DLD1 (cell line): Measurements from ENCODE around the gene ZSCAN5C.
"Not testable (repeated sequence)": the region's sequence is repeated elsewhere in the genome, so short reads cannot be mapped to it uniquely, and the experiment has no call there.

ENCODE experiments used
- in situ Hi-C: cut with HindIII; loops from 2 replicates; pipeline ENCODE4 v1.10.0; 2017; ENCODE audit warnings: low sequenced_read_pairs

The ZSCAN5C gene

DNA sequence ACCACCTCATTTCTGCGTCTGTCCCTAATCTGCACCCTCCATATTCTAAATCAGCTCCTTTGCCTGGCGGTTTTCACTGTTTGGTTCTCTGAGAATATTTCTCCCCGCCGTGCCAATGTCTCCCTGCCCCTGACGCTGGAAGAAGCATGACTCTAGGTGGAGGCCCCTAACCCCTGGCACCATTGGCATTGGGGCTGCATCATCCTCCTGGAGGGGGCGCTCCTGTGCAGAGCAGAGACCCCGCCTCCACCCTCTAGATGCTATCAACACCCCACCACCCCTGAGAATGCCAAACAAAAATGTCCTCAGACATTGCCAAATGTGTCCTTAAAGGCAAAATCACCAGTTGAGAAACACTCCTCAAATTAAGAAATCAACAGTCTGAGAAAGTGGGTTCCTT, 11.0 kb upstream of the ZSCAN5C start:
- in situ Hi-C loops = no loop called here

DNA sequence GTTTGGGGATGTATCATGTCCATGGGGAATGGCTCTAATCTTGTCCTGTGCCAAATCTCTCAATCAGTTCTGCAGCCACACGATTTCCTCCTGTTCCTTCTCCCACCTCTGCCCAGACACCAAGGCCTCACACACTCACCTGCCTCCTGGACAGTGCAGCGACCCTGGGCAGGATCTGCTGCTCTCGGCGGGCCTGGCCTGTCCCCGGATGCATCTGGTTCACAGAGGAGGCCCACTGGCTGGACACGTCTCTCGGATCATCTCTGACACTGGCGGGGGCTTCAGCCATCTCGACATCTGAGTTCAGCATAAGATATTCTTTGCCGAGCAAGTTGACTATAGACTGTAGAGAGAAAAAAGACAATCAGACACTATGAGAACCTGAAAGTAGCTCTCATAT, 10.4 kb upstream of the ZSCAN5C start:
- in situ Hi-C loops = no loop called here

DNA sequence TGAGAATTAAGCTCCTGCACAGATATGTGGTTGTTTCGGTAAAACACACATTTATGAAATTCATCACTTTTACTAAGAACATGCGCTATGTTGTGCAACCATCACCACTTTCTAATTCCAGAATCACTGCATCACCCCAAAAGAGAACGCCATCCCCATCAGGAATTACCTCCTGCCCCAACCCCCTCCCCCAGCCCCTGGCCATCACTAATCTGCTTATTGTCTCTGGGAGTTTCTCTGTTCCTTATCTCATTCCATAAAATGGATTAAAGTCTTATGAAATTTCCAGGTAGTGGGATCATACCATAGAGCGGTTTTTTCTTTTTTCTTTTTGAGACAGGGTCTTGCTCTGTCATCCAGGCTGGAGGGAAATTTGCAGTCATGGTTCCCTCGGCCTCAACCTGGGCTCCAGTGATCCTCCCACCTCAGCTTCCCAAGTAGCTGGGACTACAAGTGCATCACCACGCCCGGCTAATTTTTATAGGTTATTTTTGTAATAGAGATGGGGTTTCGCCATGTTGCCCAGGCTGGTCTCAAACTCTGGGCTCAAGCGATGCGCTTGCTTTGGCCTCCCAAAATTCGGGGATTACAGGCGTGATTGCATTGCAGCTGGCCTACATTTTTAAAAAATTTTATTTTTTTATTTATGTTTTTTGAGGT, 8.0 kb upstream of the ZSCAN5C start:
- in situ Hi-C loops = no loop called here

DNA sequence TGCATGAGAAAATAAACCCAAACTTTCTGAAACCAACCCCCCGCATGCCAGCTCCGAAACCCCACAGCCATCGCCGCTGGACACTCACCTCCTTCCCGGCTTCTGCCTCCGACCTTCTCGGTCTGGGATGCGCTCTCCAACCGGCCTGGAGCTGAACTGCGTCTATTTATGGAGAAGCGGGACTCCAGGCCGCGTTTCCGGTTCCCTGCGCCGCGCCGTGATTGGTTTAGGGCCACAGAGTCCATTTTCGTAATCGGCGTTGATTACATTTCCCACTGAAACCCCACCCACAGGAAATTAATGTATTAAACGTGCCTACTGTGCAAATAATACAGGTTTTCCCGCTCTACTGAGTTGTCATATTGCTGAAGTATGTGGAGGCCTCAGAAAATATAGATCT, 4.4 kb upstream of the ZSCAN5C start, which contains the start of gene ZSCAN5B:
Gene ZSCAN5B, minus strand, starts transcription at position 138 of the 400 bp plus-strand sequence. CDS start 4,731 bp downstream, outside the sequence.
- in situ Hi-C loops = not testable (repeated sequence)

DNA sequence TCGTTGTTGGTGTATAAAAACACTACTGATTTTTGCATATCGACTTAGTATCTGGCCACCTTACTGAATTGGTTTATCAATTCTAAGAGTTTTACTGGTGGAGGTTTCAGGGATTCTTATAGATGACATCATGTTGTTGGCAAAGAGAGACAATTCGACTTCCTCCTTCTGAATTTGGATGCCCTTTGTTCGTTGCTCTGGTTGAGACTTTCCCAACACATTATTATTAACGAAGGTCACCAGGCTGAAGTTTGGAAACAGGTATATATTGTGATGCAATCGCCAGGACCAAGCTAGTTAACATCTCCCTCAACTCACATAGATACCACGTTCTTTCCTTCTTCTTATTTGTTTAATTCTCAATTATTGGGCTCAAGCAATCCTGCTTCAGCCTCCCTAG, 2.4 kb upstream of the ZSCAN5C start:
- in situ Hi-C loops = no loop called here

DNA sequence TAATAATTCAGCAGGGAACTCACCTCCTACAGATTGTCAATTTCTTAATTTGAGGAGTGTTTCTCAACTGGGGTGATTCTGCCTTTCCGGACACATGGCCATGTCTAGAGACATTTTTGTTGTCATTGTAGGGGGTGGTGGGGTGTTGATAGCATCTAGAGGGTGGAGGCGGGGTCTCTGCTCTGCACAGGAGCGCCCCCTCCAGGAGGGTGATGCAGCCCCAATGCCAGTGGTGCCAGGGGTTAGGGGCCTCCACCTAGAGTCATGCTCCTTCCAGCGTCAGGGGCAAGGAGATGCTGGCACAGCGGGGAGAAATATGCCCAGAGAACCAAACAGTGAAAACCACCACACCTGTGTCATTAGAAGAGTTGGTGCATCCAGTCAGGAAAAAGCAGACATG, 5.5 kb downstream of the ZSCAN5C start:
- in situ Hi-C loops = not testable (repeated sequence)

DNA sequence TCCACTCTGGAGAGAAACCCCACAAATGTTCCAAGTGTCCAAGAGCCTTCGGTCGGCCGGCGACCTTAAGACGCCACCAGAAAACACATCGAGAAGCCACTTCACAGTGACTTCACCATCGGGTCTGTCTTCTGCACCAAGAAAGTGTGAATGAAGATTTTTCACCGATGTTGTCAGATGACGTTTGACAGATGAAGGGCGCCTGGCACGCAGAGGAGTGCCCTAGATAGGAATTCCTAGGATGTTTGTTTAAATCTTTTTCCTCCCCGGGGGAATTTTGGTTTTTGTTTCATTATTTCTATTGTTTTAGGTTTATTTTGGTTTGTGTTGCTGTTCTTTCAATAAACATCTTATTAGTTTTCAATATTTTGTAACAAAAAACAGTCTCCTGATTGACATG, 7.0 kb downstream of the ZSCAN5C start:
- in situ Hi-C loops = no loop called here

DNA sequence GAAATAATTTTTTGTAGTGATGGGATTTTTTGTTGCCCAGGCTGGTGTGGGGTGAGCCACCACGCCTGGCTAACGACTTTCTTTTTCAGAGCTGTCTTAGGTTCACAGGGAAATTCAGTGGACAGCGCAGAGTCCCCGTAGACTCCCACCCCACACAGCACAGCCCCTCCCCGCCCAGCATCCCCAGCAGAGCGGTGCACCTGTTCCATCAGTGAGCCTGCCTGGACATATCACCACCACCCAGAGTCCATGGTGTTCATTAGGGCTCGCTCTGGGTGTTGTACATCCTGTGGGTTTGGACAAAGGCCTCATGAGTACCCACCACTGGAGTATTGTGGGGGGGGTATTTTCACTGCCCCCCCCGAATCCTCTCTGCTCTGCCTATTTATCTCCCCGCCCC, 8.0 kb downstream of the ZSCAN5C start:
- in situ Hi-C loops = not testable (repeated sequence)

DNA sequence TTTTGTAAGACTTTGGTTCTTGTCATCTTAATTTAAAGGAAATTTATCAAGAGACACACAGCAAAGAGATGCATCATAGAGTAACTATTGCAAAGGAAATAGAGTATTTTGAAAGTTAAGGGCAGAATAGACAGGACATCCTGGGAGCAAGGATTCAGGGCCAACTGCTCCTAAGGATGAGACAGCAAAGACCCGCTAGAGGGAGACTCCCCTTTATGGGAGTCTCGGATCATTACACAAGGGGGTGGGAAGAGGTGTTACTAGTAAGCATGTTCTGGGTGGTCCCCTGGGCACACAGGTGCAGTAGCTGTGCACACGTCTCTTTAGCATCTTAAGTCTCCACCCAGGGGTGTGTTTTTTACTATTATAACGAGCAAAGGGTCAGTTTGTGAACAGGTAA, 9.6 kb downstream of the ZSCAN5C start:
- in situ Hi-C loops = no loop called here

DNA sequence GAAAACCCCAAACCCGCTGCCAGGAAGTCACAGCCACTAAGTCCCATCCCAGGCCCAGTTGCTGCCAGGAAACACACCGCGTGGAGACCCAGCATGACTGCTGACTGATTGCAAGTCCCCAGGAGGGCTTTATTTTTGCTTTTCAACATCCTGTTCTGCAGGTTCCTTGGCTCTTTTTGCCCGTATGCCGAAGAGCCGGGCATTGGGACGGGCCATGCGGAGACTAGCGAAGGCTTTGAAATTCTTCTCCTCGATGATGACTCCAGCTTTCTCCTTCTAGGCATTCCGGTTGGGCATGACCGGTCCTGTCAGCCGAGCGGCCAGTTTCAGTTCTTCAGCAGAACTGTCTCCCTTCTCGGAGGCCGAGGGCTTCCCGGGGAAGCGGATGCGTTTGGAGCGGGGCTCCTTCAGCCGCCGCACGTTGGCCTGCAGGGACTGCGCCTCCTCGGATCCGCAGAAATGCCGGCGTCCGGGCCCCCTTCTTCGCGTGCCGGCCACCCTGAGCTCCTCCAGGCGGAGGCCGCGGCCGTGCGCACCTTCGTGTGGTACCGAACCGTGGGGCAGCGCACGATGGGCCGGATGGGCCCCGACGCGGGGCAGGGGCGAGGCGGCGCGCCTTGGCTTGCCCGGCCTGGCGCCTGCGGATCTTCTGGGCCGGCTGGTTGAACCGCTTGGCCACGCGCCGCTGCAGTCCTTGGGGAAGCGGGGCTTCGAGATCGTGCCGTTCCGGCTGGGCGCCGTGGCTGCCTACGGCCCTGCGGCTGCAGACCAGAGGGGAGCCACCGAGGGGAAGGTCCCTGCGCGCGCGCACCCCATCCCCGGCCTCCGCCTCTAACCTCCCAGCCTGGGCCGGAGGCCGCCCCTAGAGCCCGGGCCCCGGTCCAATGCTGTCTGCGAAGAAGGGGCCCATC, 15.2 kb downstream of the ZSCAN5C start:
- in situ Hi-C loops = no loop called here

DNA sequence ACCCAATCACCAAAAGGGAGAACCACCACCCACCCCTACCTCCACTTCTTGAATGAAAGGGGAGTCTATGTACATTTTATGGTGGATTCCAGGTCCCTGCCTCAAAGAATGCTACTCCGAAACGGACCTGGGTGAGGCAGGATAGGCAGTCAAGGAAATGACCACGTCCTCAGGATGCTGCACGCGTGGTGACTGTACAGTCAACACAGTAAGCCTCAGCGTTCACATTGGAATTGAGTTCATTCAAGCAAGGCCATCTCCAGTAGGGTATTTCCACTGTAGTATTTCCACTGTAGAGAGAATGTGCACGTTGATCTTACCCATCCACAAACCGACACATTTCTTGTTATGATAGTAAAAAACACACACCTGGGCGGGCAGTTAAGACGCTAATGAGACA, 16.9 kb downstream of the ZSCAN5C start:
- in situ Hi-C loops = no loop called here

DNA sequence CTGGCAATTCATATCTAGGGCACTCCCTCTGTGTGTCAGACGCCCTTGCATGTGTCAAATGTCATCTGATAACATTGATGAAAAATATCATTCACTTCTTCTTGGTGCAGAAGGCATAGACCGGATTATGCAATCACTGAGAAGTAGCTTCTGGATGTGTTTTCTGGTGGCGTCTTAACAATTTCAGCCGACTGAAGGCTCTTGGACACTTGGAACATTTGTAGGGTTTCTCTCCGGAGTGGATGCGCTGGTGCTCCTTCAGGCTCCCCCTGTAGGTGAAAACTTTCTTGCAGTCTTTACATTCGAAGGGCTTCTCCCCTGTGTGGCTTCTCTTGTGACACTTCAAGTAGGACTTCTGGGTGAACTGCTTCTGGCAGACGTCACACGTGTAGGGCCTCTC, 19.4 kb downstream of the ZSCAN5C start:
- in situ Hi-C loops = not testable (repeated sequence)

DNA sequence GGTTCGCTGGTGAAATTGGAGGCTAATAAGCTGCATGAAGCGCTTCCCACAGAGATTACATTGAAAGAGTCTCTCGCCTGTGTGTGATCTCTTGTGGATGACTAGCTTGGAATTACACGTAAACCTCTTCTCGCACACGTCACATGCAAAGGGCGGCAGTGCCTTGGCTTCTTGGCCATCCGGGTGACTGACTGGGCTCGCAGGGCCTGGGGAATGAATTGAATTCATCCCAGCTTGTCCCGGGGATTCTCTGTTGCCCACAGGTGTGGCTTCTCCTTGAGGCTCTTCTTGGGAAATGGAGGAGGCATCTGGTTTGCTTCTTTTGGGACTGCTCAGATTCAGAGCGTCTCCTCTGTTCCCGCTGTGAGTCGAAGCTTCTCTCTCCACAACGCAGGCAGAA, 19.8 kb downstream of the ZSCAN5C start:
- in situ Hi-C loops = no loop called here

DNA sequence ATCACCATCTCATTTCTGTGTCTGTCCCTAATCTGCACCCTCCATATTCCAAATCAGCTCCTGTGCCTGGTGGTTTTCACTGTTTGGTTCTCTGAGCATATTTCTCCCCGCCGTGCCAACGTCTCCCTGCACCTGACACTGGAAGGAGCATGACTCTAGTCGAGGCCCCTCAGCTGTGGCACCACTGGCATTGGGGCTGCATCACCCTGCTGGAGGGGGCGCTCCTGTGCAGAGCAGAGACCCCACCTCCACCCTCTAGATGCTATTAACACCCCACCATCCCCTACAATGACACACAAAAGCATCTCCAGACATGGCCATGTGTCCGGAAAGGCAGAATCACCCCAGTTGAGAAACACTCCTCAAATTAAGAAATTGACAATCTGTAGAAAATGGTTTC, 20.8 kb downstream of the ZSCAN5C start:
- in situ Hi-C loops = no loop called here

DNA sequence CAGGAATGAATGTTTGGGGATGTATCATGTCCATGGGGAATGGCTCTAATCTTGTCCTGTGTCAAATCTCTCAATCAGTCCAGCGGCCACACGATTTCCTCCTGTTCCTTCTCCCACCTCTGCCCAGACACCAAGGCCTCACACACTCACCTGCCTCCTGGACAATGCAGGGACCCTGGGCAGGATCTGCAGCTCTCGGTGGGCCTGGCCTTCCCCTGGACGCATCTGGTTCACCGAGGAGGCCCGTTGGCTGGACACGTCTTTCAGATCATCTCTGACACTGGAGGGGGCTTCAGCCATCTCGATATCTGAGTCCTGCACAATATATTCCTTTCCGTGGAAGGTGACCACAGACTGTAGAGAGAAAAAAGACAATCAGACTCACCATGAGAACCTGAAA, 21.4 kb downstream of the ZSCAN5C start:
- in situ Hi-C loops = no loop called here

DNA sequence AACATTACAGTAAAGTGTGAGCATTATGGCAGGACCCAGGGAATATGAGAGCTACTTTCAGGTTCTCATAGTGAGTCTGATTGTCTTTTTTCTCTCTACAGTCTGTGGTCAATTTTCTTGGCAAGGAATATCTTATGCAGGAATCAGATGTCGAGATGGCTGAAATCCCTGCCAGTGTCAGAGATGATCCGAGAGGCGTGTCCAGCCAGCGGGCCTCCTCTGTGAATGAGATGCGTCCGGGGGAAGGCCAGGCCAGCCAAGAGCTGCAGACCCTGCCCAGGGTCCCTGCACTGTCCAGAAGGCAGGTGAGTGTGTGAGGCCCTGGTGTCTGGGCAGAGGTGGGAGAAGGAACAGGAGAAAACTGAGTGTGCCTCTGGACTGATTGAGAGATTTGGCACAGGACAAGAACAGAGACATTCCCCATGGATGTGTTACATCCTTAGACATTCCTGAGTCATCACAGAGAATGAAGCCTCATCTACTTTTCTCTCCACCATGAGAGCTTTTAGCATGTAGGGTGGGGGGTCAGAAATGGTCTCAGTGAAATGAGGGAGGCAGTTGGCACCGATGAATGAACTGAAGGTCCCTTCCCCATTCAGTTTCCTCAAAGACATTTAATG, 43.2 kb downstream of the ZSCAN5C start:
- in situ Hi-C loops = no loop called here

DNA sequence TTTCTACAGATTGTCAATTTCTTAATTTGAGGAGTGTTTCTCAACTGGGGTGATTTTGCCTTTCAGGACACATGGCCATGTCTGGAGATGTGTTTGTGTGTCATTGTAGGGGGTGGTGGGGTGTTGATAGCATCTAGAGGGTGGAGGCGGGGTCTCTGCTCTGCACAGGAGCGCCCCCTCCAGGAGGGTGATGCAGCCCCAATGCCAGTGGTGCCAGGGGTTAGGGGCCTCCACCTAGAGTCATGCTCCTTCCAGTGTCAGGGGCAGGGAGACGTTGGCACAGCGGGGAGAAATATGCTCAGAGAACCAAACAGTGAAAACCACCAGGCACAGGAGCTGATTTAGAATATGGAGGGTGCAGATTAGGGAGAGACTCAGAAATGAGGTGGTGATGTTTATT, 43.7 kb downstream of the ZSCAN5C start:
- in situ Hi-C loops = not testable (repeated sequence)

DNA sequence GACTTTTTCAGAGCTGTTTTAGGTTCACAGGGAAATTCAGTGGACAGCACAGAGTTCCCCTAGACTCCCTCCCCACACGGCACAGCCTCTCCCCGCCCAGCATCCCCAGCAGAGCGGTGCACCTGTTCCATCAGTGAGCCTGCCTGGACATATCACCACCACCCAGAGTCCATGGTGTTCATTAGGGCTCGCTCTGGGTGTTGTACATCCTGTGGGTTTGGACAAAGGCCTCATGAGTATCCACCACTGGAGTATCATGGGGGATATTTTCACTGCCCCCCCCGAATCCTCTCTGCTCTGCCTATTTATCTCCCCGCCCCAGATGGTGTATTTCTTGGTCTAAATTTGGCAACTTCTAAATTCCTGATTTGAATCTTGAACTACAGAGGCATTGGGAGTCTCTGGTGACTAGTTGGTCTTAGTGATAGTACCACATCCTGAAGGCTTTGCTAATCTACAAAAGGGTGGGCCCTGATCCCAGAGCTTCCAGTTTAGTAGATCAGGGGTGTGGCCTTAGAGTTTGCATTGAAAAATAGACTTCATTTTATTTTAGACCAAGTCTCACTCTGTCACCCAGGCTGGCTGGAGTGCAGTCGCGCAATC, 46.8 kb downstream of the ZSCAN5C start:
- in situ Hi-C loops = not testable (repeated sequence)

DNA sequence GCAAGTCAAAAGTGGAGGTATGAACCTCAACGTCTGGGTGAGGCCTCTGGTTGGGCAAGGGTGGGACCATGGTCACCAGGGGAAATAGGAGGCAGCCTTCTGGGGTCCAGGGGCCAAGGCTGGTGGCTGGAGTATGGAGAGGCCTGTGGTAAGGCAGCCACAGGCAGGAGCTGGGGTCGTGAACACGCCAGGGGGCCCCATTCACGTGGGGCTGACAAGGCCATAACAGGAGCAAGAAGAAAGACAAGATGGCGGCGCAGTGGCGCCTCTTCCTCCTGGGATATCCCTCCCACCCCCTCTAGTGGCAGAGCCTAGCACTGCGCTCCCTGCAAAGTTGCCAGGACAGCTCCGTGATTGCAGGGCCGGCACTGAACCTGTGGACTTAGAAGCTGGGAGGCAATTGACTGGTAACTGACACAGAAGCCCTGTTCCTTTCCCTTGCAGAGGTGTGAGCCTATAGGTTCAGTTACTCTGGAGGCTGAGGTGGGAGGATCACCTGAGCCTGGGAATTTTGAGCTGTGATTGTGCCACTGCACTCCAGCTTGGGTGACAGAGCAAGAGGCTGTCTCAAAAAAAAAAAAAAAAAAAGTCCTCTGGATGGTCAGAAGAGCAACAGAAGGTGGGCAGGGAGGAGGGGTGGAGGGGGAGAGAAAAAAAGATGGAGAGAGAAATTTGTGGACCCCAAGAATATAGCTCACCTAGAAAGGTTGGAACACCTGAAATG, 50.8 kb downstream of the ZSCAN5C start:
- in situ Hi-C loops = no loop called here

DNA sequence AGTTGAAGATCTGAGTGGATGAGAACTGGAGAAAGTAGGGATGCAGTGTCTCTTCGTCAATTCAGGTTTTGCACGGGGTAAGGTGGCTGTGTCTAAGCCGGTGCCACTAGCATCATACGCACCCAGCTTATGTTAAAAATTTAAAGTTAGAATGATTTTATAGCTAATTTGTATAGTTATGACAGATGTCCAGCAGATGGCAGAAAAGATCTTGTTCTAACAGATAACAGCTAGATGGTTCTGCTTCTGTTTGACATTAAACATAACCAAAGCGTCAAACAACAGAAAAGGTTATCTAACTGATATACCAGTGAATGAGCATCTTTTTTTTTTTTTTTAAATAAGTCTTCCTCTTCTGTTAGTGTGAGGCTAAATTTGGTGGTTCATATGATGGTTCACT, 51.7 kb downstream of the ZSCAN5C start:
- in situ Hi-C loops = no loop called here

DNA sequence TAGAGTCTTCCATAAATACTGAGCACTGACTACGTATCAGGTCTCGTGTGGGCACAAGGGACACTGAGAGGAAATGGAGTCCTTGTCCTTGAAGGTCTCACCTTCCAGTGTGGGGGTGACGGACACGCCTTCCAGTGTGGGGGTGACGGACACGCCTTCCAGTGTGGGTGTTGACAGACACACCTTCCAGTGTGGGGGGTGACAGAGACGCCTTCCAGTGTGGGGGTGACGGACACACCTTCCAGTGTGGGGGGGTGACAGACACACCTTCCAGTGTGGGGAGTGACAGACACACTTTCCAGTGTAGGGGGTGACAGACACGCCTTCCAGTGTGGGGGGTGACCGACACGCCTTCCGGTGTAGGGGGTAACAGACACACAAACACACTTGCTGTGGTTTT, 56.2 kb downstream of the ZSCAN5C start:
- in situ Hi-C loops = no loop called here
